Fibroblast of mammary gland (primary cell): ENCODE results near the gene RIMS4.

ENCODE experiments used
- DNase-seq: peaks from one replicate; pipeline ENCODE4 v3.0.0-alpha.2; 2010; ENCODE audit warnings: low read depth
- H3K4me3 ChIP-seq: 2 replicates; pipeline ENCODE4 v1.5.1; 2011; ENCODE audit warnings: low read depth, mild to moderate bottlenecking, low read length, moderate library complexity; ENCODE audit not compliant: control insufficient read depth
- CTCF ChIP-seq: conservative IDR thresholded peaks from 2 replicates; pipeline ENCODE4 v1.5.1; 2011; ENCODE audit warnings: low read depth, low read length, inconsistent platforms; ENCODE audit not compliant: control insufficient read depth, insufficient read depth

Gene RIMS4

GRCh38 chr20:44752099-44752931 lies 58.0 kb downstream of the RIMS4 start:
- TF ChIP-seq CTCF = no peak
- DNase-seq = no peak
- no peak overlapping the region for H3K4me3 ChIP-seq

GRCh38 chr20:44750081-44750805 lies 60.1 kb downstream of the RIMS4 start:
- DNase-seq = no peak
- H3K4me3 ChIP-seq = no peak overlapping the region
- no peak for TF ChIP-seq CTCF

GRCh38 chr20:44748005-44748370 lies 62.4 kb downstream of the RIMS4 start:
- peak; percentile 34 for DNase-seq
- no peak overlapping the region for H3K4me3 ChIP-seq
- TF ChIP-seq CTCF = no peak

- TF ChIP-seq CTCF = peak; percentile 75
- peak; percentile 71 for DNase-seq
- H3K4me3 ChIP-seq = no peak overlapping the region
These were observed 63.0 kb downstream of the RIMS4 start for GRCh38 chr20:44747166-44748004.

GRCh38 chr20:44746367-44747165 lies 63.8 kb downstream of the RIMS4 start:
- no peak for DNase-seq
- H3K4me3 ChIP-seq = peak overlapping the region; percentile 42
- TF ChIP-seq CTCF = no peak
